ENCODE measurements around the gene CCDC188. TPM values are rescaled to one million over a fixed set of nuclear protein-coding genes. Genes with fewer than 3 reads are reported as not detected.

CCDC188 gene
- total RNA-seq, 1 donor from 2014 or later, result not detected

- Mint-ChIP-seq H3K4me1 (ENCODE audit: unreplicated experiment) (peaks cover 7% of the 10 kb centered on the region), H3K36me3 (ENCODE audit: low read depth, unreplicated experiment) (peaks cover 7% of the 10 kb centered on the region), H3K9me3 (ENCODE audit: unreplicated experiment) (no peaks in the 10 kb centered on the region), H3K4me3 (ENCODE audit: unreplicated experiment) (no peak overlapping the region), H3K27ac (ENCODE audit: unreplicated experiment) (no peak overlapping the region), H3K27me3 (ENCODE audit: unreplicated experiment) (peaks cover 2% of the 10 kb centered on the region)
- no peak for DNase-seq (ENCODE audit: low spot score)
- TF ChIP-seq, protein P1, sequence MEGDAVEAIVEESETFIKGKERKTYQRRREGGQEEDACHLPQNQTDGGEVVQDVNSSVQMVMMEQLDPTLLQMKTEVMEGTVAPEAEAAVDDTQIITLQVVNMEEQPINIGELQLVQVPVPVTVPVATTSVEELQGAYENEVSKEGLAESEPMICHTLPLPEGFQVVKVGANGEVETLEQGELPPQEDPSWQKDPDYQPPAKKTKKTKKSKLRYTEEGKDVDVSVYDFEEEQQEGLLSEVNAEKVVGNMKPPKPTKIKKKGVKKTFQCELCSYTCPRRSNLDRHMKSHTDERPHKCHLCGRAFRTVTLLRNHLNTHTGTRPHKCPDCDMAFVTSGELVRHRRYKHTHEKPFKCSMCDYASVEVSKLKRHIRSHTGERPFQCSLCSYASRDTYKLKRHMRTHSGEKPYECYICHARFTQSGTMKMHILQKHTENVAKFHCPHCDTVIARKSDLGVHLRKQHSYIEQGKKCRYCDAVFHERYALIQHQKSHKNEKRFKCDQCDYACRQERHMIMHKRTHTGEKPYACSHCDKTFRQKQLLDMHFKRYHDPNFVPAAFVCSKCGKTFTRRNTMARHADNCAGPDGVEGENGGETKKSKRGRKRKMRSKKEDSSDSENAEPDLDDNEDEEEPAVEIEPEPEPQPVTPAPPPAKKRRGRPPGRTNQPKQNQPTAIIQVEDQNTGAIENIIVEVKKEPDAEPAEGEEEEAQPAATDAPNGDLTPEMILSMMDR (IDR thresholded peaks at IDR 0.05; ENCODE audit: unreplicated experiment), result no peak
Measured at GRCh38 chr22:20142711-20143621, 7.9 kb downstream of the CCDC188 start.

DNA sequence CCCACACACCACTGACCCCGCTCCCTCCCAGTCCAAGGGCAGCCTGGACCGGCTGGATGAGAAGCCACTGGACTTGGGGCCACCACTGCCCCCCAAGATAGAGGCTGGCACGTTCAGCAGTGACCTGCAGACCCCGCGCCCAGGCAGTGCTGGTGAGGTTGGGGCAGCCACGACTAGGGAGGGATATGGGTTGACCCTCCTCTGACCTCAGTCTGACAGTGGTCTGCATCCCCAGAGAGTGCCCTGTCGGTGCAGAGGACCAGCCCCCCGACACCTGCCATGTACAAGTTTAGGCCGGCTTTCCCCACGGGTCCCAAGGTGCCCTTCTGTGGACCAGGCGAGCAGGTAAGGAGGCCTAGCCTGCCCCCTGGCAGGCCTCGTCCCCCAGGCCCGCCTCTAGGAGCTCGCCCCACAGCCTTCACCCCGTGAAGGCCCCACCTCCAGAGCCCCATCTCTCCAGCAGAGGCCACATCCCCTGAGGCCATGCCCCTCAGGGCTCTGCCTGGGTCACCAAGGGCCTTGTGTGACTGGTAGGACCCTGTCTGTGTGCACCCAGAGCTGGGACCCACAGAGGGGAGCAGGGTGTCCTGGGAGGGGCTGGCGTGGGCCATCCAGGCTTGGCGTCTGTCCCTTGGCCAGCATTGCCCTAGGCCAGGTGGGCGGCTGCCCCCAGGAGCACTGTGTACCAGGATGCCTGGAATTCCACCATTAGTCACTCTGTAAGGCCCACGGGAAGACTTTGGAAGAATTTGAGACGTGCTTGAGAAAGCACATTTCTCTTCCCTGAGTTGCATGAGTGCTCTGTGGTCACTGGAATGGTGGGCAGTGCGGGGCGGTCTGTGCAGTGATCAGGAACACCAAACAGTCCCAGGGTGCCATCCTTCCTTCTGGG lies 9.4 kb downstream of the CCDC188 start:
- peaks cover 3% of the 10 kb centered on the region for H3K27me3 Mint-ChIP-seq (ENCODE audit: unreplicated experiment)
- DNase-seq (ENCODE audit: low spot score), result no peak
- H3K27ac Mint-ChIP-seq (ENCODE audit: unreplicated experiment), result no peak overlapping the region
- TF ChIP-seq, protein P1 (IDR thresholded peaks at IDR 0.05; ENCODE audit: unreplicated experiment), result no peak
- H3K9me3 Mint-ChIP-seq (ENCODE audit: unreplicated experiment), result no peaks in the 10 kb centered on the region
- H3K36me3 Mint-ChIP-seq (ENCODE audit: low read depth, unreplicated experiment), result peaks cover 7% of the 10 kb centered on the region
- H3K4me3 Mint-ChIP-seq (ENCODE audit: unreplicated experiment), result no peak overlapping the region
- peaks cover 7% of the 10 kb centered on the region for H3K4me1 Mint-ChIP-seq (ENCODE audit: unreplicated experiment)

- no peak overlapping the region for H3K4me3 Mint-ChIP-seq (ENCODE audit: unreplicated experiment)
- no peak overlapping the region for H3K27ac Mint-ChIP-seq (ENCODE audit: unreplicated experiment)
- DNase-seq (ENCODE audit: low spot score), result no peak
Measured at GRCh38 chr22:20140521-20140964, 10.3 kb downstream of the CCDC188 start.

GRCh38 chr22:20140107-20140445 lies 10.8 kb downstream of the CCDC188 start:
- H3K36me3 Mint-ChIP-seq (ENCODE audit: low read depth, unreplicated experiment), result peaks cover 7% of the 10 kb centered on the region
- H3K9me3 Mint-ChIP-seq (ENCODE audit: unreplicated experiment), result no peaks in the 10 kb centered on the region
- no peak overlapping the region for H3K4me3 Mint-ChIP-seq (ENCODE audit: unreplicated experiment)
- H3K4me1 Mint-ChIP-seq (ENCODE audit: unreplicated experiment), result peaks cover 7% of the 10 kb centered on the region
- no peak overlapping the region for H3K27ac Mint-ChIP-seq (ENCODE audit: unreplicated experiment)
- TF ChIP-seq, protein P1 (IDR thresholded peaks at IDR 0.05; ENCODE audit: unreplicated experiment), result no peak
- H3K27me3 Mint-ChIP-seq (ENCODE audit: unreplicated experiment), result peaks cover 4% of the 10 kb centered on the region
- no peak for DNase-seq (ENCODE audit: low spot score)

More at GRCh38 chr22:20140521-20140964, 10.3 kb downstream of the CCDC188 start:
- peaks cover 4% of the 10 kb centered on the region for H3K27me3 Mint-ChIP-seq (ENCODE audit: unreplicated experiment)
- TF ChIP-seq, protein P1 (IDR thresholded peaks at IDR 0.05; ENCODE audit: unreplicated experiment), result no peak
- peaks cover 7% of the 10 kb centered on the region for H3K36me3 Mint-ChIP-seq (ENCODE audit: low read depth, unreplicated experiment)
- H3K4me1 Mint-ChIP-seq (ENCODE audit: unreplicated experiment), result peaks cover 7% of the 10 kb centered on the region
- no peaks in the 10 kb centered on the region for H3K9me3 Mint-ChIP-seq (ENCODE audit: unreplicated experiment)

Measured in endothelial cell (in vitro differentiated cells).